Endothelial cell of umbilical vein (primary cell): ENCODE measurements around the gene FHDC1.

Experiments
- CTCF ChIP-seq, 2 donors: IDR thresholded peaks; 1 replicate in 1 of 2; 2 replicates in 1 of 2; pipeline ENCODE4 v1.5.1; 2011; ENCODE audit warnings: low read length in 2 of 2, mild to moderate bottlenecking in 2 of 2, moderate library complexity in 2 of 2, control low read depth in 1 of 2, inconsistent platforms in 1 of 2, low read depth in 1 of 2; ENCODE audit not compliant: insufficient read depth in 1 of 2; ENCODE audit errors: extremely low read depth in 1 of 2
- EZH2 ChIP-seq: IDR thresholded peaks from 2 replicates; pipeline ENCODE4 v1.6.1; 2012; ENCODE audit warnings: borderline replicate concordance, low read depth, mild to moderate bottlenecking, moderate library complexity, low read length, inconsistent platforms; ENCODE audit not compliant: severe bottlenecking
- FOS ChIP-seq: IDR thresholded peaks from 2 replicates; pipeline ENCODE4 v1.6.1; 2011; ENCODE audit warnings: mild to moderate bottlenecking, low read length, moderate library complexity, borderline replicate concordance; ENCODE audit not compliant: insufficient read depth
- JUN ChIP-seq: IDR thresholded peaks from 2 replicates; pipeline ENCODE4 v1.6.1; 2011; ENCODE audit warnings: borderline replicate concordance, low read depth; ENCODE audit not compliant: insufficient read length, insufficient read depth
- MYC ChIP-seq: IDR thresholded peaks from one replicate; pipeline ENCODE4 v1.6.1; 2011; ENCODE audit warnings: mild to moderate bottlenecking, low read depth, low read length
- POLR2A ChIP-seq: IDR thresholded peaks from 2 replicates; pipeline ENCODE4 v1.6.1; 2012; ENCODE audit warnings: low read depth, mild to moderate bottlenecking, control low read depth, low read length
- POLR2AphosphoS5 ChIP-seq: IDR thresholded peaks from 2 replicates; pipeline ENCODE4 v1.6.1; 2012; ENCODE audit warnings: low read depth, mild to moderate bottlenecking, control low read depth, low read length, moderate library complexity; ENCODE audit not compliant: insufficient read depth

- TF ChIP-seq CTCF (IDR thresholded peaks at IDR 0.05; ENCODE audit: extremely low read depth in 1 of 2, insufficient read depth in 1 of 2, low read depth in 1 of 2, low read length in 2 of 2) = no peak
- no peak for TF ChIP-seq FOS
- TF ChIP-seq POLR2A = no peak
- no peak for TF ChIP-seq POLR2AphosphoS5
- TF ChIP-seq JUN = no peak
- no peak for TF ChIP-seq EZH2
- TF ChIP-seq MYC = no peak
Observed at GRCh38 chr4:152956650-152957436, 20.7 kb downstream of the FHDC1 start.
